Measurements from ENCODE around the gene CERT1.

The CERT1 gene

DNA sequence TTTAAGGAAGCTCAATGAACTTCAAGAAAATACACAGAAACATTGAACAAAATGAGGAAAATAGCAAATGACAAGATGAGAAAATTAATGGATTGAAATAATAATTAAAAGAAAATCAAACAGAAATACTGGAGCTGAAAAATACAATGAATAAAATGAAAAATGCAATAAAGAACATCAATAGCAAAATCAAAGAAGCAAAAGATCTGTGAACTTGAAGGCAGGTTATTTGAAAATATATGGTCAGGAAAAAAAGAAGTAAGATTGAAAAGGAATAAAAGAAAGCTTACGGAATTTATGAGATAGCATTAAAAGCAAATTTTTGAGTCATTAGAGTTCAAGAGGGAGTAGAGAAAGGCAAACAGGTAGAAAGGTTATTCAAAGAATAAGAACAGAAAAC, 42.4 kb downstream of the CERT1 start:
- no peak for DNase-seq

DNA sequence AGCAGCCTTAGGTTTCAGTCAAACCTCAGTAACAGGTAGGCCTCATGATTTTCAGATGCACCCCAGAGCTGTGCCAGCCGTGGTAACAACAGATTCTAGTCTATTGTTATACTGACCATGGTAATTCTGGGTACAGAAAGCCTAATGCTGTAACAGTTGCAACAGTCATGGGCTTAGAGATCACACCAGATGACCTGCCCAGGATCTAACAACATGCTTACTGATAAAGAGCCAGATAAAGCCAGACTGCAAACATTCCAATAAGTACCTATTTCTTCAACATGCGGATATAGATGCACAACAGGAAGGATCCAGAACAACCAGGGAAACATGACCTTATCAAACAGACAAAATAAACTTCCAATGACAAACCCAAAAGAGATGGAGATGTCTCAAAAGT, 42.8 kb downstream of the CERT1 start:
- DNase-seq: no peak

DNA sequence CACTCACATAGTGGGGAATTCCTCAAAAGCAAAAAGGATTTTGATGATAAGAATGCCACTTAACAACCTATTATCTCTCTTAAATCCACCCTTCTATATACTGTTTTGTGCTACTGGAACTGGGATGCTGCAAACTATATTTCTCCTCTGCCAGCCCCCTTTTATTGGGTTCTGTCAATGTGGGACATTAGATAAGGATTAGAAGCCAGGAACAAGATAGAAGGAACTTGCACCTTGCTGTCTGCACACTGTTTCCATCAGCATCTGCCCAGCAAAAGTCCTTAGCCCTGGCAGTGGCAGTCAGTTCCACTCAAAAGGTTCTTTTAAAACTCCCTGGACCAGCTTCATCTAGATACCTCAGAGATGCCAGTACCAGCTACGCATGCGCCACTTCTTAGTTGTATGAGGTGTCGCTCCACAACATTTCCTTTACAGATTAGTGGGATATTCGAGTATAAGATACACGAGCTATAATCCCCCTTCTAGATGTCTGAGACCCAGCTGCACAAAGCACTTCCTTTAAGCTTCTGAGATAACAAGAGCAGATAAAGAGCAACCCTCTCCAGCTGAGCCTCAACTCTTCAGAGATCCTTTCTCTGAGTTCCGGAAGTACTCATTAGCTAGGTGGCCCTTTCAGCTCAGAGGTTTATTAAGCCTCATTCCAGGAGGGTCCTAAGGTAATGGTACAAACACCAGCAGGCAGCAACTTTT, 45.3 kb downstream of the CERT1 start:
- no peak for DNase-seq

GRCh38 chr5:75465480-75465879, 45.9 kb downstream of the CERT1 start:
- no peak for DNase-seq

DNA sequence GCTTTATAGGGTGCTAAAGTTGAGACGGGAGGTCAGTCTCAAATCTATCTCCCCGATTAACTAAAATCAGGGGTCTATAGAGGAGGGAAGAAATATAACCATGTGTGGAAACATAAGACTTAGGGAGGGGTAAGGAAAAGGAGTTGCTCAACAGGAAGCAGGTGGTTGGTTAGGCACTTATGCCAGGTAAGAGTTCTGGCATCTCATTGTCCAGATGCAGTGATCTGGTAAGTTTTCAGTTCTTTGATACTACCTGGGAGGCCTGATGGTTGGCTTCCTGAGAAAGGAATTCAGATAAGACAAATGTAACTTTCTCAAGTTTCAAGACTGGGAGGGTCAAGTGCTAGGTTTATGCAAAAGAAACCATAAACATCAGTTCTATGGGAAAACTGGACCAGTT, 47.7 kb downstream of the CERT1 start:
- DNase-seq: no peak

GRCh38 chr5:75461679-75462078, 49.8 kb downstream of the CERT1 start:
- no peak for DNase-seq

GRCh38 chr5:75460942-75461610, 50.4 kb downstream of the CERT1 start:
- no peak for DNase-seq

- no peak for DNase-seq
These were observed 50.9 kb downstream of the CERT1 start for GRCh38 chr5:75460532-75460931.

DNA sequence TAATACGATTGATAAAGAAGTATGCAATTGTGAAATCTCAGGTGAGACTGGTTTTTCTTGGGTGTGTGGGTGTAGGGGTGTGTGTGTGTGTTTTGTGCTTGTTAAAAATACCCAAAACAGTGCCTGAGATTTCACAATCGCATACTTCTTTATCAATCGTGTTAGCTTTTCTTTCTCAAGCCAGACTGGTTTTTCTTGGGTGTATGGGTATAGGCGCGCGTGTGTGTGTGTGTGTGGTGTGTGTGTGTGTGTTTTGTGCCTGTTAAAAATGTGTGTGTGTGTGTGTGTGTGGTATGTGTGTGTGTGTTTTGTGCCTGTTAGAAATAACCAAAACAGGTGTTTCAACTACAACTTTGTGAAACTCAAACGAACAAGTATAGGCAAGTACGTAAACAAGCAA, 53.7 kb downstream of the CERT1 start:
- DNase-seq: no peak

DNA sequence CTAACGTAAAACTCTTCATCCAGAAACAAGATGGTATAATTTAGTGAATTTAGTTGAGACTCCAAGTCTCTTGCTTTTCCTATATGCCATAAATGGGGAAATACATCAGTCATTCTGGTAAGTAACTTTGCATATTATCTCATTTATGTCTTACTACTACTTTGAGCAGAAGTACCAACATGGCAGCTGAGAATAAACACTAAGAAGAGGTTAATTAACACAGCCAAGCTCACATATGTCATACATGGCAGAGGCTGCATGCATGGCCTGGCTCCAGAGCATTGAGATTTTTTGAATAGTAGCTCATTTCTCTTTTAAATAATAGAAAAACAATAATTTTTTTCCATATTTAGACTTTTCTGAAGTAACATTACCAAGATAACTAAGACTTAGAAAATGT, 54.3 kb downstream of the CERT1 start:
- DNase-seq: no peak

- no peak for DNase-seq
These were observed 61.4 kb downstream of the CERT1 start for GRCh38 chr5:75450069-75450468.

DNA sequence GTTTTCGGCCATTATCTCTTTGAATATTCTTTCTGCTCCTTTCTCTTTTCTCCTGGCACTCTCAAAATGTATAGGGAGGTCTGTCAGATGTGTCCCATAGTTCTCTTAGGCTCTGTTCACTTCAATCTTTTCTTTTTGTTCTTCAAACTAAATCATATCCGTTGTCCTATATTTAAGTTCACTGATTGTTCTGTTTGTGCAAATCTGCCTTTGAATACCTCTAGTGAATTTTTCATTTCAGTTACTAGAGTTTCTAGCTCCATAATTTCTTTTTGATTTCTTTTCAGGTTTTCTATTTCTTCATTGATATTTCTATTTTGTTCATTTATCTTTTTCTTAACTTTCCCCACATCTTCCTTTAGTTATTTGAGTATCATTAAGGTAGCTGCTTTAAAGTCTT, 65.4 kb downstream of the CERT1 start:
- DNase-seq: no peak

GRCh38 chr5:75441560-75441959, 69.9 kb downstream of the CERT1 start:
- no peak for DNase-seq

DNA sequence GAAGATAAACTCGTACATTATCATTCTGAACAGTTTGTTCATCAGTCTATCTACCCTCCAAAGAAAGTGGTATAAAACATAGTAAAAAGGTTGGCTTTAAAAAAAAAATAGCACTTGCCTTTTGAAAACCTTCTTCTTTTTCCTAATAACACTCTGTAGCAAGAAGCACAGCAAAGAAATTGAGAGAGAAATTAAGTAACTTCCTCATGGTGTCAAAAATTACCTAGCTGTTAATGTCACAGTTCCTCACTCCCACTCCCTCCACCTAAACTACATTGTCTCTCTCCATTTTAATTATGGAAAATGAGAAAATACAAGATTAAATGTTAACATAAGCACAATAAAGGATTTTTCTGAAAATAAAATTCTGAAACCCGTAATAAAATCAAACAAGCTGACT, 72.2 kb downstream of the CERT1 start:
- DNase-seq: no peak

DNA sequence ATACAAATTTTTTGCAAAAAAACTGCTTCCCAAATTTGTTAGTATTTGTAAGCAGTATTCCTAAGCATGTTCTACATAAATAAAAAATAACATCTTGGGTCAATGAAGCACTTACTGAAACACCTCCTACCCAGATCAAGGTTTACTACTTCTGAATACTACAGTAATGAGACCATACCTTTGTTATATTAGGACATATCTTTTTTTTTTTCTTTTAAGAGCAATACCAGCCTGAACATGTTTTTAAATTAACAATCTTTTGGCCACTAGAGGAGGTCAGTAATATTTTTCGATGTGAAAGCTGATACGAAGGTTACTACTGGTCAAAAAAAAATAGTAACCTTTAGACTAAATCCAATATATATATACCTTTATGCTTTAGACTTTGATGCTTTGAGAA, 72.7 kb downstream of the CERT1 start:
- DNase-seq: no peak

DNA sequence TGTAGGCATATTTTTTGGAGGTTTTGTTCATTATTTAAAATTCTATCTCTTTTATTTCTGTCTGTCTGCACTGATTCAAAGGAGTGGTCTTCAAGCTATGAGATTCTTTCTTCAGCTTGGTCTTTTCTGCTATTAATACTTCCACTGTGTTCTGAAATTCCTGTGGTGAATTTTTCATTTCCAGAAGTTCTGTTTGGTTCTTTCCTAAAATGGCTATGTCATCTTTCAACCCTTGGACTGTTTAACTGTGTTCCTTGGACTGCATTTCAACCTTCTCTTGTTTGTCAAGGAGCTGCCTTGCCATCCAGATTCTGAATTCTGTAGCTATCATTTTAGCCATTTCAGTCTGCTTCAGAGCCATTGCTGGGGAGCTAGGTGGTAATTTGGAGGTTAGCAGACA, 76.3 kb downstream of the CERT1 start:
- no peak for DNase-seq

DNA sequence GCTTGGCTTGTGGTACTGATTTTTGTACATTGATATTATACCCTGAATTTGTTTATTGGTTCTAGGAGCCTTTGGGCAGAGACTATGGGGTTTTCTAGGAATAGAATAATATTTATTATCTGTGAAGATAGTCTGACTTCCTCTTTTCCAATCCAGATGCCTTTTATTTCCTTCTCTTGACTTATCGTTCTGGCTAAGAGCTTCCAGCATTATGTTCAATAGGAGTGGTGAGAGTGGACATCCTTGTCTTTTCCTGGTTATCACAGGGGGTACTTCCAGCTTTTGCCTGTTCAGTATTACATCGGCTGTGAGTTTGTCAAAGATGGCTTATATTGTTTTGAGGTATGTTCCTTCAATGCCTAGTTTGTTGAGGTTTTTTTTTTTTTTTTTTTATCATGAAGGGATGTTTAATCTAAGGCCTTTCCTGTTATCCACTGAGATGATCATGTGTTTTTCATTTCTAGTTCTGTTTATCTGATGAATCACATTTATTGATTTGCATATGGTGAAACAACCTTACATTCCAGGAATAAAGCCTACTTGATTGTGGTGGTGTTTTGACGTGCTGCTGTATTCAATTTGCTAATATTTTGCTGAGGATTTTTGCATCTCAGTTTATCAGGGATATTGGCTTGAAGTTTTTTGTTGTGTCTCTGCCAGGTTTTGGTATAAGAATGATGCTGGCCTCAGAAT, 77.5 kb downstream of the CERT1 start:
- DNase-seq: no peak

GRCh38 chr5:75414241-75414640, 97.2 kb downstream of the CERT1 start:
- no peak for DNase-seq

- DNase-seq: no peak
These were observed 99.1 kb downstream of the CERT1 start for GRCh38 chr5:75412111-75412990.

DNA sequence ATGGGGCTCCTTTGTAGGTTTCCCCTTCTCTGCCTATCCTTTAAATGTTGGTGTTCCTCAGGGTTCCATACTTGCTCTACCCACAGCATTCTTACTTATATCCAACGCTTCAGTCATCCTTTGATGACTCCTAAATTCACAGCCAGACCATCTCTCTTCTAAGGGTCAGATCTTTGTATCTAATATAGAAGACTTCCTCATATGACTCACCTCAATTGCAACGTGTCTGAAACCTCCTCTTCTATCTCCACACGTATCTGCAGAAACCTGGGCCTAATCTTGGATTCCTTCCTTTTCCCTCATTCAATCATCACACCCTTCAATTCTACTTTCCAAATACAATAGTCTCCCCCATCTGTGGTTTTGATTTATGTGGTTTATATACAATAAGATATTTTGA, 106.1 kb downstream of the CERT1 start:
- DNase-seq: no peak

- no peak for DNase-seq
These were observed 116.2 kb downstream of the CERT1 start for GRCh38 chr5:75395277-75395676.

DNA sequence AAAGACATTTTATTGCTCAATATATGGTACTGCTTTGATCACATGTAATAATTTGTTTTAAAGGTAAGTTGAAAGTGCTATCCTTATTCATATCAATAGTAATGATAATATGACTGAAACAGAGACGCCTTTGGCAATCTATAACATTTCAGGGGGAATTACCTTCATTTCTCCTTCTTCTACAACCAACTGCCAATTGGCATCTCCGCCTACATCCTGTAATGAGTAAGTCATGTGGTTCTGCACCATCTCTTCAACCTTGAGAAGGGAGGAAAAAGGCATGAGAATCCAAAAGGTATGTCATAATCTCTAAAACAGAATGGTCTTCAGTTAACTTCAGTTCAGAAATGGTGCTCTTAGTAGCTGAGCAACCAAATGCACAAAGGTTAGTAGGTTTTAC, 122.0 kb downstream of the CERT1 start:
- no peak for DNase-seq

DNA sequence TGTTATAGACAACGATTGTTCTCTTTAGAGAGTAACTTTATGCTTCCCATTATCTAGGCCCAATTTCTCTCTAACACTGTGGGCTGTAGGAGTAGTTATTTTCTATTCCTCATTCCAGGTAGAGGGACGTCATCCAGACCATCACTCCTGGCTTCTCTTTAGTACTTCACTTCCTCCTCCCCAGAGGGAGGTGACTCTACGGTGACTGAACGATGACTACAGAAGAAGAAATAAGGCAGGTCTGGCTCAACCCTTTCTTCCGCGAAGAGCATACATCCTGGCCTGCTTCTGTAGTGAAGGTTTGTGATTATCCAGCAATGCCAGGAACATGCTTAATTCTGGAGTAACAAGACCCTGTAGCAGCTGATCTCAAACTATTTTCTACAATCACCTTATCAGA, 123.6 kb downstream of the CERT1 start:
- no peak for DNase-seq

Measured in activated T-cell treated with anti-CD3 and anti-CD28 coated beads, Interleukin-2, amount 50 U/mL, for 48 hours (primary cell).